RKO (cell line): Measurements from ENCODE around the gene ACSBG1.

ENCODE experiments used
- DNase-seq: peaks from one replicate; pipeline ENCODE4 v3.0.0-alpha.2; 2016; ENCODE audit warnings: low spot score

Gene ACSBG1

GRCh38 chr15:78220713-78221112 is 13.7 kb downstream of the ACSBG1 start:
- DNase-seq = no peak

DNA sequence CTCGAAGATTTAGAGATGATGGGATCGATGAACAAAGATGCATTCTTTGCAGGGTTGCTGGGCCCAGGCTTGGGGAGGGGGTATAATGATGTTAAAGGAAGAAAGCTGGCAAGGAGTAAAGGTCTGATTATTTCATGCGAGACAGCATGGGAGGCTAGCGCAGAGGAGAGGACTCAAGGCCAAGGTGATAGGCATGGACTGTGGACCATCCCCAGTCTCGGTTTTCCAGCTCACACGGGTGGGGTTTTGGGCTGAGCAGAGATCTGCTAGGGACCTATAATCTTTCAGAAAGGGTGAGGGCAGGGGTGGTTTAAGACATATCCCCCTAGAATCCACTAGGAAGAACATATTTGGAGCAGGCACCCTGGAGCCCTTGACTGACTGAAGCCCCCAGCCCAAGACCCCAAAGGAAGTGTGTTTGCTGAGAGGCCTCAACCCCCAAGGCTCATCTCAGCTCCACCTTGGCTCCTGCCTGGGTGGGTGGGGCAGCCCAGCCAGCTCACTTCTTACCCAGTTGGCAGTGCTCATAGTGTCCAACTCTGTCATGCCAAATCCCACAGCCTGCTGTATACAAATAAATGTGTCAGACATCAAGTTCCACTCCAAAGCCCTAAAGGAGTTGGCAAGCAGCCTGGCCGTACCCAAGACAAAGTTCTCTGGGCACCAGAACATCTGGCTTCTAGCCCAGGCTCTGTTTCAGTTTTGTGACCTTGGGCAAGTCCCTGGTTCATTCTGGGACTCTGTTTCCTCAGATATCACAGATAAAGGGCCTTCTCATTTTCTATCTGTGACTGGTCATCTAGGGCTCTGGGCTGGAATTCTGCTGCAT is 17.9 kb downstream of the ACSBG1 start:
- DNase-seq = no peak

DNA sequence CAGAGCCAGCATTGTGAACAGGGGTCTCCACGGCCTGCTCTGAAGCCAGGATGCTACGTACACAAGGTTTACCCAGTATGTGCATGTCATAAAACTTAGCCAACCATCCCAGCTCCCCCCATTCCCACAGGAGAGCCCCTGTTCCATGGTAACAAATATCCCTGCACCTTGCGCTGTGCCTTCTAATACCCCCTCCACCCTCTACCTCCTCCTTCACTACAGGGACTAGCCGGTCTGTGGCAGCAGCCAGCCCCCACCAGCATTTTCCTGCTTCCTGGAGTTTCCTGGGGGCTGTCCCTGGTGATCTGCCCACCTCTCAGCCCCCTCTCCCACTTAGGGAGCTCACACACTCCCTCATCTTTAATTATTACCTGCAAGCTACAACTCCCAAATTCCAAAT is 20.4 kb downstream of the ACSBG1 start:
- DNase-seq = no peak

DNA sequence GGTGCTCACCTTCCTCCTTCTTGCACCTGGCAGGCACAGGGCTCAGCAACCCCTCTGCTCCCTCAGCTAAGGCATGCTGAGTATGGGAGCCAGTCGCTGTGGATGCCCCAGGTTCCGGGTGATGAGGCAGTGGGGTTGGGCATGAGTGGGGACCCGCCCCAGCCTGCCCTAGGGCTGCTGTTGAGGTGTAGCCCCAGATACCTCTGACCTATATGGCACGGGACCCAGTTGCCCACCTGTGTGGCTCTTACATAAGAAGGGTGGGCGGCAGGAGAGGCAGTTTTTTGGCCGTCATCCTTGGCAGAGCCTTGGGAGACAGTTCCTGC is 21.0 kb downstream of the ACSBG1 start:
- DNase-seq = no peak

DNA sequence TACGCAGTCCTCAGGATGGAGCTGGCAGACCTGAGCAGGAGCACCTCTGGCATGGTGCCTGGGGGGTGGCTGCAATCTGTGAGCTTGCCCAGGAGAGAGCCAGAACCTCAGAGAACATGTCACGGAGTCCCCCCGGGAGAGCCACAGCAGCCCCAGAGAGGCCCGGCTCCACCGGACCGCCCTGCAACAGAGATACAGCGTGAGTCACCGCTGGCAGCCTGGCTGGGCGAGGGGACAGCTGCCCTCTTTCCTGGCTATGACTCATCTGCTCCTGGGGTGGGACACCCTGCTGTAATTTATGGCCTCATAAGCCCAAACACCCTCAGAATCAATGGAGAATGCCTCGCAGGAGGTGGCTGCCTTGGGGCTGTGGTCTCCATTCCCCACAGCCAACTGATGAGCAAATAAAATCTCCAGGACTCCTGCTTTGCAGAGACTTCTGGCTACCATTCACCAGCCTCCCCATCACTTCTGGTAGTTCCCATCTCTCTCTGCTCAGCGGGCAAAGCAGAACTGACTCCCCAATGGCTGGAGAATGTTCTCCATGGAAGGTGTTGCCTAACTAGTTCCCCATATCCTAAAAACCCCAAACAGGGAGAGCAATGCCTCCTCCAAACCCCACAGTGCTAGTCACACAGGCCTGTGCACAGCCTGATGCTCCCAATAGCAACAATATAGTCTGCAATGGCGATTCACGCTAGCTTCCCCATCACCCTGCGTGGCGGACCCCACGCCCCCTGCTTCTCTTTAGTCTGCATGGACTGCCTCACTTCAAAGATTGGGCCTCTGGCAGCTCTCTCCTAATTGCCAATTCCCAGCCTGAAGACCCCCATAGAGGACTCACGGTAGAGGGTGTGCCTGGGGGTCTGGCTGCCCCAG is 21.6 kb downstream of the ACSBG1 start:
- peak; percentile 47 for DNase-seq

DNA sequence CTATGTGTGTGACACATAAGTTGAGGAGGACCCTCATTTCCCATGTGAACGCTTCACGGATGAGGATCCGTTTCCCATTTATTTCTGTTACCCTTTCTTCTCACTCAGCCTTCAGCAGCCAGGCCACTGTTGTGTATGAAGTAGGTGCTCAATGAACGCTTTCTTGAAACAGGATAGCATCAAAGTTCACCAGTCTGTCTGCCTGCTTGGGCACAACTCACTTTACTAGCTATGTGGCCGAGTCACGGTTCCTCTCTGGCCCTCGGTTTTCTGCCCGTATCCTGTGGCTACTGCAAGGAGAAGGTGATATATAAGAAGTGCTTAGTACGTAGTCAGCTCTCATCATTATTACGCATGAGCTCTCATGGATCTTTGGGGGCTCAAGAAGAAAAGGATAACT is 22.4 kb downstream of the ACSBG1 start:
- no peak for DNase-seq

GRCh38 chr15:78211189-78211921 is 23.0 kb downstream of the ACSBG1 start:
- DNase-seq = no peak

DNA sequence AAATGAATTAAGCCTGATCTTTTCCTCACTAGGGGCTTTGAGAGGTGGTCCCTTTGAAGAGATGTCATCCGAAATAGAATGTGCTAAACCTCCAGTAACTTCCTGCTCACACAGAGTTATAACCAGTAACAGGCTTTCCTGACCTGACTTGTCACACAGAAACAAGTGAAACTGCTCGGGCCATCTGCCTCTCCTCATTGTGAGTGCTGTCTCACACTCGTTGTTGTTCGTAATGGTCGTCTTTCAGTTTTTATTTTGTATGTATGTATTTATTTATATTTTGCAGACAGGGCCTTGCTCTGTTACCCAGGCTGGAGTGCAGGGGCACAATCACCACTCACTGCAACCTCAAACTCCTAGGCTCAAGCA is 24.0 kb downstream of the ACSBG1 start:
- DNase-seq = no peak

- no peak for DNase-seq
Measured at GRCh38 chr15:78209646-78210348, 24.6 kb downstream of the ACSBG1 start.

DNA sequence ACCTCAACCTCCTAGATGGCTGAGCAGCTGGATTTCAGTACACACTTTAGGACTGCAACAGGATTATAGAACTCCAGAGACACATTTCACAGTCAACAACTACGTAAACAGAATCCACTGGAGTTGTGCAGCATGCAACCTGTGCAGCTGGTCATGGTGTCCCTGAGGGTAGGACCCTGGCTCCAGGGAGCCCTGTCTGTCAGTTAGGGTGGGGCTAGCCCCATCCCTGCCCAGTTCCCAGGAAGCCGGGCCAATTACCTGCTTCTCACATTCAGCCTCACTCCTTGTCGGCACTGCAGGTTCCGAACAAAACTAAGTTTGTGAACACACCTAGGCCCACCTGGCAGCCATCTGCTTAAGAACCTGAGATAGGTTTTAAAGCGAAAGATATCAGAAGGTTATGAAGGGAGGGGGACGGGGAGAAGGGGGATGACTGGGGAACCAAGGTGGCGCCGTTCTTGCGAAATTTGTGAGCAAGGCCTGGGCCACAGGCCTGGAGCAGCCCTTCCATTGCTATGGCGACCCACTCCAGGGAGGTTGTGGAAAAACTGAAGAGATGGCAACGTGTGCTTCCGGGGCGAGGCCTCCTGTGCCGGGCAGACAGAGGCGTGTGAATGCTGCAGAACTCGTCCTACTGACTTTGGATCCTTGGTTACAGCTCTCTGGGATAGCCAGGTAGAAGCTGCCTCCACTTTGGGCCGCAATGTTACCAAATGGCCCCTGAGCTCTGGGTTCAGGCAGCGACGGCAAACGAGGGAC is 25.3 kb downstream of the ACSBG1 start:
- no peak for DNase-seq

DNA sequence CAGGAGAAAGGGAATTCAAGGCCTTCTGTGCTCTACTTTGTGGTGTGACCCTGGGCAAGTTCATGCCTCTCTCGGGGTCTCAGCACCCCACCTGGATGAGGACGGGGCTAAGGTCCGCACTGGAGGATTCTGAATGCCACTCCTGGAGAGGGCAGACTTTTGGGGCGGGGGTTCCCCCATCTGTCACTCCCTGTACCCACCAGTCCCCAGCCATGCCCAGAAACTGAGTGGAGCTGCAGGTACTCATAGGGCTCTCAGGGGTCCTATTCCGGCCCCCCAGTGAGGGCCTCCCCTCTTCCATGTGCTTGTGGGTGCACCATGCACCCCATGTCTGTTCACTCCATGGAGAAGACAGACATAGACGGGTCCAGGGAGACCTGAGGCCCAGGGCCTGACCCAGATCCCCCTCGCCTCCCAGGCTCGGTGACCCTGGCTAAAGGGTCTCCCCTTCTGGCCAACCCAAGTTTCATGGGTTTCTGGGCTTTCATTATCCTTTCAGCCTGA is 26.0 kb downstream of the ACSBG1 start:
- DNase-seq = no peak

- DNase-seq = no peak
Measured at GRCh38 chr15:78207641-78208340, 26.6 kb downstream of the ACSBG1 start.

- no peak for DNase-seq
Measured at GRCh38 chr15:78207110-78207458, 27.3 kb downstream of the ACSBG1 start.

DNA sequence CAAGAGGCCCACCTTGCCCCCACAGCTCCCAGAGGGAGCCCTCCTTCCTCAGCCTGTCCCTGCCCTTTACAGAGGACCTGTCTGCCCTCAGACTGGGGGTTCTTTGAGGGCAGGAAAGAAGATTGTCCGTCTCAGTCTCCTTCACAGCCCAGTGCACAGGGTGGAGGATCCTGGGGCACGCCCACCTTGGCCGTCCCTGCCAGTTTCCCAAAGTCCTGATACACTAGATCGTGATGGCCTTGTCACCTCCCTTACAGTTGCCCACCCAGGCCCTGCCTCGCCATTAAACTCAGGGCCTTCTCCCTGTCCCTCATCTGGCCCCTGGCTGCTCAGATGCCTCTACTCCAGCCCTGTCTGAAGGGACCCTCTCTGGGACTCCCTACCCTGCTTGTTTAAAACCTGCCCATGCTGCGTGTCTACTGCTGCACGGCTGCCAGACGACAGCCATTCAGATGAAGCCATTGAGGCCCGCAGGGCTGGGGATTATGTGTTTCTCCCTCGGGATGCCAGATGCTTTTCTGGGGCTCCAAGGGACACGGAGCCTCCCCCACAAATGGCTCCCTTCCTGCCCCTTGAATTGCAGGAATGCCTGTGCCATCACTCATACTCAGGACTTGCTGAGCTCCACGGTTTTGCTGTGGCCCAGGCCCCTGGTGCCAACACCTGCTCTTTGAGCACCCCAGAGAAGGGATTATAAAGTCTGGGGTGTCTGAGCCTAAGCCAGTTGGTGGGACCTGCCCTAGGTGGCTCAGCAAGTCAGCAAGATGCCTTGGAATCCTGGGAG is 27.8 kb downstream of the ACSBG1 start:
- DNase-seq = no peak

DNA sequence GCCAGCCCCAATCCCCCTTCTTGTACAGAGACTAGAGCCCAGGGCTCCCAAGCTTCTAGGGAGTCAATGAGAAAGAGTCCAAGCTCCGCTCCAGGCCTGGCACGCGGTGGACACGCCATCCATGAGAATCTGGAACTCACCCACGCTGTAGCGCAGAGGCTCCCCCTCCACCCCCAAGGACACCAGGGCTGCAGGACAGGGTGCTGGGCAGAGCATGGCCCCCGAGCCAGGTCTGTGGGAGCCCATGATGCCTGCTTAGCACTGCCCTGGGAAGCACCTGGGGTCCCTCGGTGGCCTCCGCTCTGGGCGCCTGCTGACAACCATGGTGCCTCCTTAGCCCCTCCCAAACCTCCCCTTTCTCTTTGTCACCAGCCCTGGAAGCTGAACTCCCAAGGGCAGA is 28.5 kb downstream of the ACSBG1 start:
- no peak for DNase-seq

GRCh38 chr15:78205337-78205736 is 29.0 kb downstream of the ACSBG1 start:
- no peak for DNase-seq

- DNase-seq = no peak
Measured at GRCh38 chr15:78204351-78205309, 29.7 kb downstream of the ACSBG1 start.

DNA sequence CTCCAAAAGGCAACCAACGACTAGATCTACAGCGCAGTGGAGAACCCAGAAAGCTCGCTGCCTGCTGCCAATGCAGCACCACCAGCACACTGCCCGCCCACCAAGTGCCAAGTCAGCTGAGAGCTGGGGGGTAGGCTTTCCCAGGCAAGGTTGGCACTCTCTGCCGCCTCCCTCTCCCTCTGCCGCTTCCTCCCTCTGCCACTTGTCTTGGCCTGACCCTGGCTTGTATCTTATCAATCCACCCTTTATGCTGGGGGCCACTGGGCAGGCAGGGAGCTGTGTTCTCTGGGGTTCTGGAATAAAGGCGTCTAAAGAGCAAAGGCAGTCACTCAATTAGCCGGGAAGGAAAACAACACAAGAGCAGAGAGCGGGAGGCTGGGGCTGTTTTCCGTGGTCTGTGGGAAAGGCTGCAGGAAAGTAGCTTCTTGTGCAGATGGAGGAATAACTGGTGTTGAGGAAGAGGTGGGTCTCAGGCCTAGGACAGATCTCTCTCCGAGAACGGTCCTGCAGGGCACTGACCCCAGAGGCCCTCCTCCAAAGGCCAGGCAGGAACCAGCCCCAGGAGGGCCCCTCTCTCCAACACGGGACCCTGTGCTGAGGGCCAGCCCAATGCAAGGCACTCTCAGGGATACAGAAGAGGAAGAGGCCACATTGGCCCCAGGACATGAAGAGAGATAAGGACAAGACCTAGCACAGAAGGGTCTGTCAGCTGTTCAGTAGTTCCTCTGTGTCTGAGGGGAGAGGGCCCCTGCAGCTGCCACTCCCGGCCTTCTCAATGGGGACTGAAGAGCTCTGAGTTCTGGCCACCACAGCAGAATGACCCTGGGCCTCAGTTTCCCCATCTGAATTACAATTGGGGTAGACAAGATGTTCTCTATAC is 30.8 kb downstream of the ACSBG1 start:
- DNase-seq = no peak
